Spleen (tissue), 7 donors: Measurements from ENCODE around the gene CYP1A2.

Source experiments
- POLR2A ChIP-seq, 3 donors: fragments of 450-650 bp; IDR thresholded peaks; one replicate each; pipeline ENCODE4 v1.5.1; 2017; ENCODE audit warnings: antibody characterized with exemption in 3 of 3, mild to moderate bottlenecking in 1 of 3
- TF ChIP-seq, protein P1 (sequence below), 11 experiments: fragments of 200-600 bp in 7 of 11; fragments of 450-650 bp in 4 of 11; sonication (generic) in 4 of 11; IDR thresholded peaks in 8 of 11; conservative IDR thresholded peaks in 3 of 11; 1 replicate in 7 of 11; 2 replicates in 4 of 11; pipeline versions ENCODE4 v1.4.0 to v1.8.0; 2016 to 2021; ENCODE audit warnings: antibody characterized with exemption in 11 of 11, inconsistent platforms in 4 of 11, mild to moderate bottlenecking in 1 of 11
- donor health status: DM: no; HTN: no; CAD: no; lungs with moderate emphysema.
- donor health status: DM: no; HTN: no; CAD: no.
- donor health status: DM: no; HTN: no; CAD: no.

DNA sequence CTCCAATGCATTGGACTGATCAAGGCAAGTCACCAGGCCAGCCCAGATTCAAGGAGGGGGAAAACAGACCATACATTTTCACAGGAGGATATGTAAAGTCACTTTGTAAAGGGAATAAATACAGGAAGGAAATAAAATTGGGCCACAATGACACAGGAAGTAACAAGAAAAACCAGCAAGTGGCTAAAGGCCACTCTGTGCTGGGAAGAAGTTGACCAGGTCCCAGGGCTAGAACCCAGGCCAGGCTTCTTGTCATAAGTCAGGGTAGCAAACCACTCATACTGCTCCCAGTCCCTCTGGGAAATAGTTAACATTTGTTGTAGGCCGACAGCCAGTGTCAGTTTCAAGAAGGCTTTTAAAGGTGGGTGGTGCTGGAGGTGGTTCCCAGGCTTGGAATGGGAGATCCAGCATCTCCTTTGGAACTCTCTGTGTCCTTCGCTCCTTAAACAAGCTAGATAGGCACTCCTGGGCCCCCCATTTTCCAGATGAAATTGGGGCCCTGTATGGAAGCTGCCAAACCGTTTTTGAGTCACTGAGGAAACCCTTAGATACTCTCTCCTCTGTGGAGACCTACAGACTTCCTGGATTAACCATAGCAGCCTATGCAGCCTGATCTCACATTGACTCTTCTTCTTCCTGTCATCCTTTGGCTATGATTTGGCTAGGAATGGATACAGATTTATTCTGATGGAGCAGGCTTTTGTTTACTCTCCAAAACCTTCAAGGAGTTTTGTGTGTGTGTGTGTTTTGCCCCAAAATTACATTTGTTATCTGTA is 38.1 kb upstream of the CYP1A2 start:
- TF ChIP-seq, protein P1, sequence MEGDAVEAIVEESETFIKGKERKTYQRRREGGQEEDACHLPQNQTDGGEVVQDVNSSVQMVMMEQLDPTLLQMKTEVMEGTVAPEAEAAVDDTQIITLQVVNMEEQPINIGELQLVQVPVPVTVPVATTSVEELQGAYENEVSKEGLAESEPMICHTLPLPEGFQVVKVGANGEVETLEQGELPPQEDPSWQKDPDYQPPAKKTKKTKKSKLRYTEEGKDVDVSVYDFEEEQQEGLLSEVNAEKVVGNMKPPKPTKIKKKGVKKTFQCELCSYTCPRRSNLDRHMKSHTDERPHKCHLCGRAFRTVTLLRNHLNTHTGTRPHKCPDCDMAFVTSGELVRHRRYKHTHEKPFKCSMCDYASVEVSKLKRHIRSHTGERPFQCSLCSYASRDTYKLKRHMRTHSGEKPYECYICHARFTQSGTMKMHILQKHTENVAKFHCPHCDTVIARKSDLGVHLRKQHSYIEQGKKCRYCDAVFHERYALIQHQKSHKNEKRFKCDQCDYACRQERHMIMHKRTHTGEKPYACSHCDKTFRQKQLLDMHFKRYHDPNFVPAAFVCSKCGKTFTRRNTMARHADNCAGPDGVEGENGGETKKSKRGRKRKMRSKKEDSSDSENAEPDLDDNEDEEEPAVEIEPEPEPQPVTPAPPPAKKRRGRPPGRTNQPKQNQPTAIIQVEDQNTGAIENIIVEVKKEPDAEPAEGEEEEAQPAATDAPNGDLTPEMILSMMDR (IDR thresholded peaks at IDR 0.05 in 8 of 11, conservative IDR thresholded peaks at IDR 0.05 in 3 of 11) = no peak
- no peak for TF ChIP-seq POLR2A (IDR thresholded peaks at IDR 0.05)
